Dermis microvascular lymphatic vessel endothelial cell (primary cell): Measurements from ENCODE around the gene EPS8L1. TPM values are rescaled to one million over a fixed set of nuclear protein-coding genes. Genes with fewer than 3 reads are reported as not detected.
"Not testable (repeated sequence)": the region's sequence is repeated elsewhere in the genome, so short reads cannot be mapped to it uniquely, and the experiment has no call there.

Experiments used
- DNase-seq, 2 donors: peaks; one replicate each; pipeline versions ENCODE4 v3.0.0 to v3.0.0-alpha.2; 2010; ENCODE audit warnings: low read depth in 2 of 2
- total RNA-seq: library from RNA; depleted of rRNA; stranded (reverse); fragments of >200 nt; gene quantifications from 2 replicates; pipeline ENCODE4 v1.2.1, GENCODE V29; 2014

The EPS8L1 gene
- total RNA-seq, 1 donor from 2014 or later = 8.9 TPM

DNA sequence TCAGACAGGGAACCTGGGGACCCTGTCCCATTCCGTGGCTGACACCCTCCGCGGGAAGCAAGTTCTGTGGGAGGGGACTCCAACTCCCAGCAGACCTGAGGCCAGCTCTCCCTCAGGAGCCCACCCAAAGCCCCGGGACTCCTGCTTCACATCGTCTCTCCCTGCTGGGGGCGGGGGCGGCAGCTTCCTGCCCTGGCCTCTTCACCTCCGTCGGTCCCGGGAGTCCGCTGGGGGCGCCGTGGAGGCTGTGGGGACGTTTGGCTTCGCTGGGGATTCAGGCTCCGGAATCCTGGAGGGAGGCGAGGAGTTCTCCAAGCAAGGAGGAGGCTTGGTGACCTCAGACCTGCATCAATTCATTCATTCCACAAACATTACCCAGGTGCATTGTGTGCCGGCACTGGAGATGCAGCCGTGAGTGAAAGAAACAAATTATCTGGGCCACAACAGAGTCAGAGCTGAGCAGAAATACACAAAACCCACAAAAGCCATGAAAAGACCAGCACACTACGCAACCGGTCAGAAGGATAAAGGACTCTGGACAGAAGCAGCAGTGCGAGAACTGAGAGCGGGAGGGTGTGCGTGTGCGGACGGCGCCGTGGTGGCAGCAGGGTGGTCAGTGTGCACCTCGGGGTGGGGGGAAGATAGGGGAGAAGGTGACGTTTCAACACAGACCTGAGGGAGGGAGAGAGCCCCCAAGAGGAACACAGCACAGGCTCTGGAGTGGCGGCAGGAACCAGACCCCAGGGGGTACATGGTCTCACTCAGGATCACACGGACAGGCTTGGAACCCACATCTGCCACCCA lies 19.0 kb downstream of the EPS8L1 start:
- DNase-seq = no peak

DNA sequence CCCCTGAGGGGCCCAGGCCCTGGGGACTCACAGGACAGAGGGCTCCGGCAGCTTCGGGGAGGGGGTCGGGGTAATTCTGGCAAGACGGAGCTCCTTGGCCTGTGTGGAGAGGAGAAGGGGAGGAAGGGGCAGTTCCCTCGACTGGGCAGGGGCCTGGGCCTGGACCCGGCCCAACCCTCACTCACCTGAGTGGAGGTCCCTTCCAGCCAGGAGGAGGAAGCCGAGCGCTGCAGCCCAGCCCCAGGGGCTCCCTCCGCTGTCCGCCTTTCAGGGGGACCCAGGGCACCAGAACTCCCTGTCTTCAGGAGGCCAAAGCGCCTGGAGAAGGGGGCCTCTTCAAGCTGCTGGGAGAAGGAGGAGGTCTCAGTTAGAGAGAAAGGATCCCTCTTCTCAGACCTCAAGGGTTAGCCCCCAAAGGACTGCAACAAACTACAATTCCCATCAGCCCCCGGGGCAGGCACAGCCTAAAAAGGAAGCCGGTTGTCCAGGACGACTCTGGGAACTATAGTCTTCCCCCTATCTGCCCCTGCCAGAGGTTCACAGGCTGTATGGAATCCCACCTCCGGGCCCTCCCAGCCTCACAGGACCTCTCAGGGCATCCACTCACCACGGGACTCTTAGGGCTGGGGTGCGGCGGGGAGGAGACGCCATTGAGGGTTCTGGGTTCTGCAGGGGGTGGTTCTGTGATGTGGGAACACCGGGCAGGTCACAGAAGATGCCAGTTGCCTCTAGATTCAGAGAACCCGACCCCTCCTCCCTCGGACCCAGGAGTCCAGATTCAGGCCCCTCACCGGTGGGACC lies 19.8 kb downstream of the EPS8L1 start:
- DNase-seq = no peak

DNA sequence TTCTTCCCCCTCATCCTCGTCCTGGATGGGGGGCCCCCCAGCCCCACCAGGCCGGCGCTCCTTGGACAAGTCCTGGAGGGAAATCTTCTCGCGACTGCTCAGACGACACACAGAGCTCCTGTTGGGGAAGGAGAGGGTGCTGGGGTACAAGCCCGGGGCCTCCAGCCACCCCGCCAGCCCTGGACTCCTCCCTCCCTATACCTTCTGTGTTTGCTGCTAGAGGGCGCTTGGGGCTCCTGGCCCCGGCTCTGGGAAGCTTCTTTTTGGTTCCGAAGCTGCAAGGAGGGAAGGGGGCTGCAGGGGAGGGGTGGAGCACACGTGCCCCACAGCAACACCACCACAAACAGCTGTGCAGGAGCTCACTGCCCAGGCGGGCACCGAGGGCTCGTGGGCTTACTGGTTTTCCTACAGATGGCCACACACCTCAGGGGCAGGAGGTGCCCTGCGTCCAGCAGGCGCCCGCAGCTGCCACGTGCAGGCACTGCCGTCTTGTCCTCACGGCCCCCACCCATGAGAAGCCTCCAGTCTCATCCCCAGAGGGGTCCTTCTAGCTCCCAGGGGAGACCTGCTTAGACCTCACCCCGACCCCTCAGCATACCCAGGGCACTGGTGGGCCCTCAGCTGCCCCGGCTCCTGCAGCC lies 20.5 kb downstream of the EPS8L1 start:
- DNase-seq = no peak

DNA sequence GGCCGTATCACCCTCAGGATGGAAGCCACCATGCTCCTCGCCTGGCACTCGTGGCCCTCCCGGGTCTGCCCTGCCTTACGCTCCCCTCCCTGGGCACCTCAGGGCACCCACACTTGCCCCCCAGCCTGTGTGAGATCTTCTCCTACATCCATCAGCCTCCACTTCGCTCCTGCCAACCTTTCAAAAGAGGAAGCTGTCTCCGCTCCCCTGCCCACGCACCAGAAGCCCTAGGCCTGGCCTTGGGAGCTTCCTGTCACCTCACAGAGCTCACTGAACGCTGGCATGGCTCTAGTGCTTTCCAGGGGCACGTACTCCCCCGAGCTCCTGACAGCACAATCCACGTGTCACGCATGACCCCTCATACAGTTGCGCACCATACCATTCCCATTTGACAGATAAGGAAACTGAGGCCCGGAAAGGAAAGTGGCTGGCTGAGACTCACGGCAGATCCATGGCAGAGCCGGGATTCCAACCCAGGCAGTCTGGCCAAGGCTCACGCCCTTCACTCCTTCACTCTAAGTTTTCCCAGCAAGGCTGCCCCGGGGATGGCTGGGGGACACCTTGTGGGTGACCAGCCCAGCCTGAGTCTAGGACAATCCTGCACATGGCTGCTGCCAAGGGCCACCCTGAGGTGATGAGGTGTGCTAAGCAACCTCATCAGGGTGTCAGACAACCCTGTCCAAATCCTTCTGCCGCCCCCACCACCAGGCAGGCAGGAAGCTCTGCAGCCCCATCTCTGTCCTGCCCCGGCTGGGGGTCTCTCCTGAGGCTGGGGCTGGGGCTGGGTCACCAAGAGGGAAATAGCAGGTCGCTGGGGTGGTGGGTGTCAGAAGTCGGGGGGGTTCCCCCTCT lies 22.4 kb downstream of the EPS8L1 start:
- no peak for DNase-seq

DNA sequence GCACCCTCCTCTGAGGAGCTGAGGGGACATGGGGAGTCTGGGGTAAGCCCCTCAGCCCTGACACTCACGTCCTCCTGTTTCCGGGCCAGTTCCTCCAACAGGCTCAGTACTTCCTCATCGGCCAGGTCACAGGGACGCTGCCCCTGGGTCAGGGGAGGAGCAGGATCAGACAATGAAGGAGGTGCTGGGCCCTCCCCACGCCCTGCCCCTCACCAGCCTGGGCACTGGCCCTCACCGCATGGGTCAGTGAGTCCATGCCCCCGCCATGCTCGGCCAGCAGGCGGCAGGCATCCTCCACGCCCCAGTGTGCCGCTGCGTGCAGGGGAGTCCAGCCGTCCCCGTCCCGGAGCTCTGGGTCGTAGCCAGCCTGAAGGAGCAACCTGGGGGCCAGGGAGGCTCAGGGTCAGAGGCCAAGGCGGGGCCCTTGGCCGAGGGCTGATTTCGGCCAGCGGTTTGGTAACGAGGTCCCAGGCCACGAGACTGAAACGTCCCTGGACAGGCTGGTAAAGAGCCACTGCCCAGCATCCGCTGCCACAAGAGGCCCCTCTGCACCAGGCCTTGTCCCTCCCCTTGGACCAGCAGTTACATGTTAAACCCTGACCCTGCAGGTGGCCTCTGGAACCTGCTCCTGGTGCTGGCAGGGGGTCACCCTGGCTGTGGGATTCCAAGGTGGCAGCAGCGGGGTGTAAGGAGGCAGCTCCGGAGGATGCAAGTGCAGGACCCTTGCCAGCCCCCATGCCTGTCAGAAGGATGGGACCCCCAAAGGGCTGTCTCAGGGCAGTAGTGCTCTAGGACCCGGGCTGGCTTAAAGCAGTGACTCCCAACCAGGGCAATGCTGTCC lies 23.3 kb downstream of the EPS8L1 start:
- no peak for DNase-seq

DNA sequence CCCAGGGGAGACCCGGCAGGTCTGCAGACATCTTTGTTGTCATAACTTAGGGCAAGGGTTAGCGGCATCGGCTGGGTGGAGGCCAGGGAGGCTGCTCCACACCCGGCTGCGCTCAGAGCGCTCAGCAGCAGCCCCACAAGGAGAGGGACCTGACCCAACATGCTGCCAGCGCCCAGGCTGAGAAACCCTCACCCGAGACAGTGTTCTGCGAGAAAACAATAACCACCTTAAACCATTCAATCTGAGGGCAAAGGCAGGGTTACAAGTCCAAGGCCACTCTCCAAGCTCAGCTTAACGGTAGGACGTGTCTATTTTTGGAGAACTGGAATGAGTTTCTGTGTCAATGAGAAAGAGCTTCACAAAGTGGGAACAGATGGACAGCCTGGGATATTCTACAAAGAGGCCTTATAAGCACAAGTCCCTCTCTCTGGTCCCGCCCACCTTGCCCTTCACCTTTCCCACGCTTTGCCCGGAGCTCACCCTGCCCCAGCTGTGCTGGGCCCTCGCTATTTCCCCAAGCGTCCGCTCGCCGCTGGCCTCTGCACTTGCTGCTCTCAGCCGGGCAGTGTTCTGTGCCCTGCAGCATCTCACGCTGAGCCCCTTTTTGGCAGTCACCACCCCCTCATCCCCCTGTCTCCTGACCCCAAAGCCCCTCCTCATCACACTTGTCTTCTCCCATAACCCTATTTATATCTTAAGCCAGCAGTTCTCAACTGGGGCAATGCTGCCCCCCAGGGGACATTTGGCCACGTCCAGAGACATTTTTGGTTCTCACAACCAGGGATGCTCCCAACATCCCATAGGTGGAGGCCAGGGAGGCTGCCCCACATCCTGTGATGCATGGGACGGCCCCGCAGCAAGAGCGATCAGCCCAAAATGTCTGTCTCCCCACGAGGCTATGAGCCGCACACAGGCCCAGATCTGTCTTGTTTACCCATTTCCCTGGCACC lies 24.2 kb downstream of the EPS8L1 start:
- DNase-seq = no peak

DNA sequence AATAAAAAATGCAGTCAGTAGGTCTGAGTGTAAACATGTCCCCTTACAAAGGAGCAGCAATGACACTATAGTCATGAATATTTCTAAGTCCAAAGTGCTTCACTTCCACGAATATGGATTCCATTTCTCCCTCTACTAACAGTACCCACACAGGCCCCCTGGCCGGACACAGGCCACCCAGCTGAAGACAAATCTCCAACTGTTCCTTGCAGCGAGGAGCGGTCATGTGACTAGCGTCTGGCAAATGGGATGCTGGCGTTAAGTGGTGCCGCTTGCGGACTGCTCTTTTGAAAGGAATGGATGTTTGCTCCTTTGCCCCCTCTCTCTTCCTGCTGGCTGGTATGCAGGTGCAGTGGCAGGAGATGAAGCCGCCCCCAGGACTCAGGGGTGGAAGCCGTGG lies 25.6 kb downstream of the EPS8L1 start:
- DNase-seq = no peak

DNA sequence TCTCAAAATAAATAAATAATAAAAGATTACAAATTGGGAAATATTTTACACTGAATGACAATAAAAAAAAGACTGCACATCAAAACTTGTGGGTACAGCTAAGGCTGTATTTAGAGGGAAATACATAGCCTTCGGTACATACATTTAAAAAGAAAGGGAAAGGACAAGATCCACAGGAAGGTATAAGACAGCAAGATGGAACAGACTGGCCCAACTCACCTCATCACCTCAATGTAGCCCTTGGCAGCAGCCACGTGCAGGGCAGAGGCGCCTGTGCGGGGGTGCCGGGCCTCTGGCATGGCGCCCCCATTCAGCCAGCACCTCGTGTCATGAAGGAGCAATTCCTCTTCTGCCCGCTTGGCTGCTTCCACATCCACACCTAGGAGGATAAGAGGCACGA lies 27.5 kb downstream of the EPS8L1 start:
- DNase-seq = no peak

DNA sequence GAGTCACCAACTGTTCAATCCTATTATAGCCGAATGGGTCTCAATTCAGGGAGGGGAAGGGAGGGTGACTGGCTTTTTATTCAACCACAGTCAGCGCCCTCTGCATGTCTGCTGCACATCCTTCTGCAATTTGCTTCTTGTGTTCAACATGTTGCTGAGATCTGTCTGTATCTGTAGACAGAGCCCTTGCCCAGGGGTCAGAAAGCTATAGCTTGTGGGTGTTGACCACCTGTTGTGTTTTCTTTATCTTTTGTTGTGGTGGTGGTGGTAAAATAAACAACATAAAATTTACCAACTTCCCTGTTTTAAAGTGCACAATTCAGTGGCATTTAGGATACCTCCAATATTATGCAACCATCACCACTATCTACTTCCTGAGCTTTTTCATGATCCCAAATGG lies 29.6 kb downstream of the EPS8L1 start:
- DNase-seq = no peak

DNA sequence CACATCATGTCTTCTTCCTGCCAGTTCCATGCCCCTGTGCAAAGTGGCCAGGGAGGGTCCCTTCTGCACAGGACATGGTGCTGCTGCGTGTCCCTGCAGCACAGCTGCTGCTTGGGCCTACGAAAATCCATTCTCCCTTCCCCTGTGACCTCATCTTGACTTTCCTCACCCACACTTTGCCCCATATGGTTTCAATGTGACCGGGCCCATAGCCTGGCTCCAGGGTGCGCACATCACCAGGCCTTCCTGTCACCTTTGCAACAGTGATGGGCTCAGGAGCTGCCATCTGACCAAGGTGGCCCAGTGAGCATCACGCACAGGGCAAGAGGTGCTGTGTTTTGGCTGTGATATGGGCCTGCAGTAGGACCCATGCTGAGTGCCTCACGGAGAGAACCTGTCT lies 30.9 kb downstream of the EPS8L1 start:
- DNase-seq = no peak

DNA sequence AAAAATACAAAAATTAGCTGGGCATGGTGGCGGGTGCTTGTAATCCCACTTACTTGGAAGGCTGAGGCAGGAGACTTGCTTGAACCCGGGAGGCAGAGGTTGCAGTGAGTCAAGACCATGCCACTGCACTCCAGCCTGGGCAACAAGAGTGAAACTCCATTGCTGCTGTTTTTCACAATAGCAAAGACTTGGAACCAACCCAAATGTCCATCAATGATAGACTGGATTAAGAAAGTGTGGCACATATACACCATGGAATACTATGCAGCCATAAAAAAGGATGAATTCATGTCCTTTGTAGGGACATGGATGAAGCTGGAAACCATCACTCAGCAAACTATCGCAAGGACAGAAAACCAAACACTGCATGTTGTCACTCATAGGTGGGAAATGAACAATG lies 31.6 kb downstream of the EPS8L1 start:
- DNase-seq = not testable (repeated sequence)

DNA sequence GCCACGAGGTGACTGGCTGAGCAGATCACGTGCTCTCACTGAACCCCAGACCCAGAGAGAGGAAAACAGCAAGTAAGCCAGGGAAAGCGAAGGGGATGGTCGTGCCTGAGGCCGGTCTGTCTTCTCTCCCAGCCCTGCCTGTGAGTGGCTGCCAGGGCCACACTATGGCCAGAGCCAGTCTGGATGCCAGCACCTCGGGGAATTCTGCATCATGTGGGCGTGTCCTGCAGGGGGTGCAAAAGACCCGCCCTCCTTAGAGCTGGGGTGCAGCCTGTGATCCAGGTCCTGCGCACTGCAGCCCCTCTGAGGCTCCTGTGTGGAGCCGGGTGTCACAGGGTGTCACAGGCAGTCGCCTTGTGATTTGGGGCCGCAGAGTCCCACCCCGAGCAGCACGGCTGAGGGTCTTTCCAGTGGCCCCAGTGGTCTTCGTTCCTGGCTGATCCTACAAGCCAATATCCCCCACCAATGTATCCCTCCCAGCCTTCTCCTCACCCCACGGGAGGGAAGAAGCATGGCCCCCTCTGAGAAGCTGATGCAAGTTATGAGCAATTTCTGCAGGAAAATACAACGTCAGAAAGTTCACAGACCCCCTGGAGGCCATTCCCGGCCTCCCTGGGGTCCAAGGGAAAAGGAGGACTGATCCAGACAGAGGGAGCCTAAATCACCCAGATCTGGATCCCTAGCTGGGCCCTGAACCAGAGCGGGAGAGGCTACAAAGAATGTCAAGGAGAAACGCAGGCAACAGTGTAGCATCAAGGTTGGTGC lies 34.0 kb downstream of the EPS8L1 start:
- DNase-seq = no peak

DNA sequence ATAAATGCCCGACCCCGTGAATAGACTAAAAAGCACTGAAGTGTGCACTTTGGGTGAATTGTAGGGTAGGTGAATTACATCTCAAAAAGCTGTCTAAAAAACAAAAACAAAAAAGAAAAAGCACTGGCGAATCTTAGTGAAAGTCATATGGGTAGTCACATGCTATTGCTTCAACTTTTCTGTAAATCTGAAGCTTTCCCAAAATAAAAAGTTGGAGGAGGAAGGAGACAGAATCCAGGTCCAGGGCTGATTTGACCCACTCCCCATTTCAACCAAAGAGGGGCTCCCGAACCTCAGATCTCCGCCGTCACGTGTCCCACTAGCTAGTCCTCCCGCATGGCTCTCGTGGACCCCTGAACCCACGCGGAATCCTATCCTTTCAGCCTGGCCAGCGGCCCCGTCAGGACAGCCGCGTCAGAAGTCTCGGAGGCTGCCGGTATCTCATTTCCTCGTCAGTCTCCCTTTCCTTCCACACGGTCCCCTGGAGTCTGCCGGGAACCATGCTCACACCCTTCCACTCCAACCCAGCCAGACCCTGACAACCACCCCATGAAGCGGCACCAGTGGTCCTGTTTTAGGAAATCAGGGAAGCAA lies 35.7 kb downstream of the EPS8L1 start:
- DNase-seq = no peak

DNA sequence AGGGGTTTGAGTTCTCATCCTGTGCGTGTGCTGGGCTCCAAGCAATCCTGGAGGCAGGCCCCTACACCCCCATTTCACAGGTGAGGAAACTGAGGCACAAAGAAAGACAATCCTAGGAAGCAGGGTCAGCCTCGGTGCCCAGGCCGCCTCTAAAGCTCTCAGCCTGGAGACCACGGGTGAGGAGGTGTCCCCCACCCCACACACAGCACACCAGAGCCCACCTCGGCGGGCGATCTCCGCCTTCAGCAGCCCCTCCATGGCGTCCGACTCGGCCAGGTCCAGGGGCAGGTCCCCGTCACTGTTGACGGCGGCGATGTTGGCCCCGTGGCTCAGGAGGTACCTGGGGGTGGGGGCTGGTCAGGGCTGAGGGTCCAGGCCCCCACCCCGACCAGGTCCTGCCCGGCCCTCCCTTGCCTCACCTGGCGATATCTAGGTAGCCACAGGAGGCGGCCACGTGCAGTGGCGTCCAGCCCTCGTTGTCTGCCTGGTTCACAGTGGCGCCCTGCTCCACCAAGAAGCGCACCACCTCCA lies 36.6 kb downstream of the EPS8L1 start:
- no peak for DNase-seq

DNA sequence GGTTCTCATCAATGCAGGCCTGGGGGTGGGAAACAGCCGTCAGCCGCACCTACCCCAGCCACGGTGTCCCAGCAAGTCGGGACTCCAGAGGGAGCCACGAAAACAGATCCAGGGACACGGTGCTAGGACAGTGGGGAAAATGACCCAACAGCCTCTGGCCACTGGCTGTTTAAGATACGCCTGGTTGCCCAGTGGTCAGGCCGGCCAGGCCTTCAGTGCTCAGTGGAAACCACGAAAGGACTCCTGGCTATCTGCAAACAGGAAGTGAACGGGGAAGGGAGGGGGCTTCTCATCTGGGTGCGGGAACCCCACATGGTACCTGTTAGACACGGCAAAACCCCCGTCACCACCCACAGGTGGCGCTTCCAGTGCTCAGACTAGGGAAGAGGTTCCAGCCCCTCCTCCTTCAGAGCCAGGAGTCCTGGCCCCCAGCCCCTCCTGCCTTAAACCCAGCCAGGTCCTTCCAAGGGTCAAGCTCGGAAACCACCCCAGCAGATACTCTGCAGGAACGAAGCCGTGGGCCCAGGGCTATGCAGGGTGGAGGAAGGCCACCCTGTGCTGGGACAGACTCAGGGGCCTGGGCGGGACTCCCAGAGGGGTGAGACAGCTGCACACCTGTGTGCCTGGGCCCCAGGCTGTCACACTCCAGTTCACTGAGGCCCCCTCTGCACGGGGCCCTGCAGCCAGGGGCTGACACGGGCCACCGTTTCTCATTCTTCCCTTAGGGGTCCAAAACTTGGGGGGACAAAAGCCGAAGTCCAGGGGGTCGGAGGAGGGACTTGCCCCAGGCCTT lies 37.3 kb downstream of the EPS8L1 start:
- no peak for DNase-seq

DNA sequence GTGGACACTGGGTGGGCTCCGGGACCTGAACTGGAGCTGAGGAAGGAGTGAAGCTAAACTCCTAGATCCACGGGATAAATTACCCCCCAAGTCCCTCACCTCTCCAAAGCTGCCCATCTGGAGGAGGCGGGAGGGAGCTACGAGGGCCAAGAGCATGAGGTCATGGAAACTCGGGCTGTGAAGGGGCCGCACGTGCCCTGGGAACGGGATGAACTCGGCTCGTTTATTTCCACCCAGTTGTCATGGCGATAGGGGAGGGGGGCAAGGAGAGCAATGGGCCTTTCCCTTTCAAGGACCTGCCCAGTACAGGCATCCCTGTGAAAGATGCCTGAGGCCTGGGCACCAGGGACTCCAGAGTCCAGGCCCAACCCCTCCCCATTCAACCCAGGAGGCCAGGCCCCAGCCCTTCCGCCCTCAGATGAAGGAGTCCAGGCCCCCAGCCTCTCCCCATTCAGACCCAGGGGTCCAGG lies 37.9 kb downstream of the EPS8L1 start:
- peak; percentile 74 to 82 for DNase-seq

DNA sequence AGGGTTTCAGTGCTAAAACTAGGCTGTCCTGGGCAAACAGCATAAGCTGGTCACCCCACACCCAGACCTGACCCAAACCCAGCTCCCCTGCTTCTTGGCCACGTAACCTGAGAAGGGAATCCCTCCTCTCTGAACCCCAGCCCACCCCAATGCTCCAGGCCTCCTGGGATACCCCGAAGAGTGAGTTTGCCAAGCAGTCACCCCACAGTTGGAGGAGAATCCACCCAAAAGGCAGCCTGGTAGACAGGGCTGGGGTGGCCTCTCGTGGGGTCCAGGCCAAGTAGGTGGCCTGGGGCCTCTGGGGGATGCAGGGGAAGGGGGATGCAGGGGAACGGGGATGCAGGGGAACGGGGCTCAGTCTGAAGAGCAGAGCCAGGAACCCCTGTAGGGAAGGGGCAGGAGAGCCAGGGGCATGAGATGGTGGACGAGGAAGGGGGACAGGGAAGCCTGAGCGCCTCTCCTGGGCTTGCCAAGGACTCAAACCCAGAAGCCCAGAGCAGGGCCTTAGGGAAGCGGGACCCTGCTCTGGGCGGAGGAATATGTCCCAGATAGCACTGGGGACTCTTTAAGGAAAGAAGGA lies 39.0 kb downstream of the EPS8L1 start:
- no peak for DNase-seq
